KMS-11 (cell line): ENCODE measurements around the gene MYO7B.

Experiments used
- H2AFZ ChIP-seq: fragments of 200-600 bp; sonication (generic); 2 replicates; pipeline ENCODE4 v1.6.1; 2016; ENCODE audit warnings: antibody characterized with exemption, mixed run types, low read depth
- H3K27ac ChIP-seq: fragments of 200-600 bp; sonication (generic); 2 replicates; pipeline ENCODE4 v1.6.1; 2016; ENCODE audit warnings: mild to moderate bottlenecking, mixed run types
- H3K27me3 ChIP-seq: fragments of 200-600 bp; sonication (generic); 2 replicates; pipeline ENCODE4 v1.6.1; 2017; ENCODE audit warnings: mild to moderate bottlenecking, low read depth, mixed run types, moderate library complexity; ENCODE audit not compliant: insufficient read depth
- H3K36me3 ChIP-seq: fragments of 200-600 bp; sonication (generic); 2 replicates; pipeline ENCODE4 v1.6.1; 2017; ENCODE audit warnings: mild to moderate bottlenecking, mixed run types; ENCODE audit not compliant: insufficient read depth
- H3K4me1 ChIP-seq: fragments of 200-600 bp; sonication (generic); 2 replicates; pipeline ENCODE4 v1.6.1; 2016; ENCODE audit warnings: mild to moderate bottlenecking, low read depth, mixed run types; ENCODE audit not compliant: poor library complexity, severe bottlenecking
- H3K4me2 ChIP-seq: fragments of 200-600 bp; sonication (generic); 2 replicates; pipeline ENCODE4 v1.7.0; 2016; ENCODE audit warnings: mild to moderate bottlenecking, mixed run types
- H3K4me3 ChIP-seq: fragments of 200-600 bp; sonication (generic); IDR thresholded peaks from 2 replicates; pipeline ENCODE4 v1.6.1; 2017; ENCODE audit warnings: low read depth, low read length, mixed read lengths; ENCODE audit not compliant: insufficient read depth
- H3K79me2 ChIP-seq: fragments of 200-600 bp; sonication (generic); 2 replicates; pipeline ENCODE4 v1.6.1; 2016; ENCODE audit warnings: low read depth, mixed run types; ENCODE audit not compliant: insufficient read depth
- H3K9ac ChIP-seq: fragments of 200-600 bp; sonication (generic); 2 replicates; pipeline ENCODE4 v1.6.1; 2016; ENCODE audit warnings: mild to moderate bottlenecking, mixed run types
- H4K20me1 ChIP-seq: fragments of 200-600 bp; sonication (generic); 2 replicates; pipeline ENCODE4 v1.6.1; 2016; ENCODE audit warnings: mild to moderate bottlenecking, mixed run types; ENCODE audit not compliant: insufficient read depth
- CTCF ChIP-seq: fragments of 200-600 bp; sonication (generic); conservative IDR thresholded peaks from 2 replicates; pipeline ENCODE4 v1.6.1; 2017; ENCODE audit warnings: low read depth, mild to moderate bottlenecking, antibody characterized with exemption, low read length, moderate library complexity, mixed read lengths

Gene MYO7B

DNA sequence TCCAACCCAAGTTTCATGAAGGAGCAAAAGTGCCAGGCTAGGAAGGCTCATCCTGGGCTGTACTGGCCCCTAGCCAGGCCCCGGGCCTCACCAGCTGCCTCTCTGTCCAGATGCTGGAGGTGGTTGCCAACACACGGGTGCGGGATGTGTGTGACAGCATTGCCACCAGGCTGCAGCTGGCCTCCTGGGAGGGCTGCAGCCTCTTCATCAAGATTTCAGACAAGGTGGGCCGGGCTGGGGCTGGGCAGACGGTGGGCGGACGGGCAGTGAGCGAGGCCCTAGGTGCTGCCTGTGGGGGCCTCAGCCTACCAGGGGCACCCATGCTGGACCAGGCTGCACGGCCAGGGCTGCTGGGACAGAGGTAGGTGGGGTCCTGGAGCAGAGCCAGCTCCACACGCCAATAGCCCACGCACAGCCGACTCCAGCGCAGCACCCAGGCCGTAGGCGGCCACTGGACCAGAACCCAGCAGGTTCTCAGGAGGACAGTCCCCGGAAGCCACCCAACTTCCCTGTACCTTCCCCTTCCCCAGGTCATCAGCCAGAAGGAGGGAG lies 98.7 kb downstream of the MYO7B start:
- H3K4me3 ChIP-seq = no peak overlapping the region
- no peaks in the 10 kb centered on the region for H3K36me3 ChIP-seq
- no peak for TF ChIP-seq CTCF
- H3K9ac ChIP-seq = no peak overlapping the region
- H2AFZ ChIP-seq = no peak overlapping the region
- no peaks in the 10 kb centered on the region for H3K4me1 ChIP-seq
- no peaks in the 10 kb centered on the region for H4K20me1 ChIP-seq
- H3K27ac ChIP-seq = no peak overlapping the region
- no peaks in the 10 kb centered on the region for H3K27me3 ChIP-seq
- no peak overlapping the region for H3K4me2 ChIP-seq
- no peaks in the 10 kb centered on the region for H3K79me2 ChIP-seq

DNA sequence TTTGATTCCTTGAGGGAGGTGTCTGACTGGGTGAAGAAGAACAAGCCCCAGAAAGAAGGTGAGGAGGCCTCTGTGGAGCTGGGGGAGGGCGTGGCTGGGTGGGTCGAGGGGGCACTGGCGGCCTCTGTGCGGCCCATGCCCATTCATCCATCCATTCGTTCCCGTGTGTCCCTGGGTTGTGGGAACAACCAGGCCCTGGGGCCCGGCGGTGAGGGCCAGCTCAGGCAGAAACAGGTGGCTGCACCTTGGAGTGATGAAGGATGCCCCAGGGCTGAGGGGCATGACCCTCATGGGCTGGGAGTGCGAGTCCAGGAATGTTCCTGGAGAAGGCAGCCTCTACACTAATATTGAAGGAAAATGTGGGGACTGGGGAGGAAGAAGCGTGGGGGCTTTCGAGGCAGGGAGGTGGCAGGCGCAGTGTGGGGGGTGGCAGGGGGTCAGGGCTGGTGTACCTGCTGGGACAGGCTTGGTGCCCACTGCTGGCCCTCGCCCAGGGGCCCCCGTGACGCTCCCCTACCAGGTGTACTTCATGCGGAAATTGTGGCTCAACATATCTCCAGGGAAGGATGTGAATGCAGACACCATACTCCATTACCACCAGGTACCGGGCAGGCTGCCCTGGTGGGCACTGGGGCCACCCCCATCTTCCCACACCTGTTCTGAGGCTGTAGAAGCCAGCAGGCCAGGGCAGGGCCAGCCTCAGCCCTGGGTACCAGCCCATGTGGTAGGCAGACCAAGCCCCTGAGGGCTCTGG lies 99.3 kb downstream of the MYO7B start:
- TF ChIP-seq CTCF = no peak
- no peaks in the 10 kb centered on the region for H3K79me2 ChIP-seq
- H3K9ac ChIP-seq = no peak overlapping the region
- no peak overlapping the region for H3K4me3 ChIP-seq
- no peaks in the 10 kb centered on the region for H3K36me3 ChIP-seq
- no peak overlapping the region for H2AFZ ChIP-seq
- H3K27ac ChIP-seq = no peak overlapping the region
- H3K4me1 ChIP-seq = no peaks in the 10 kb centered on the region
- H3K27me3 ChIP-seq = no peaks in the 10 kb centered on the region
- no peaks in the 10 kb centered on the region for H4K20me1 ChIP-seq
- no peak overlapping the region for H3K4me2 ChIP-seq

GRCh38 chr2:127635380-127636237 lies 100.1 kb downstream of the MYO7B start:
- Histone ChIP-seq H4K20me1 (no peaks in the 10 kb centered on the region), H3K9ac (no peak overlapping the region), H3K36me3 (no peaks in the 10 kb centered on the region), H3K27ac (no peak overlapping the region), H3K4me1 (no peaks in the 10 kb centered on the region), H3K4me2 (no peak overlapping the region), H2AFZ (no peak overlapping the region), H3K79me2 (no peaks in the 10 kb centered on the region), H3K27me3 (no peaks in the 10 kb centered on the region), H3K4me3 (no peak overlapping the region)
- TF ChIP-seq CTCF = no peak

GRCh38 chr2:127636248-127637235 lies 101.1 kb downstream of the MYO7B start:
- Histone ChIP-seq H3K4me3 (no peak overlapping the region), H4K20me1 (no peaks in the 10 kb centered on the region), H3K79me2 (no peaks in the 10 kb centered on the region), H3K4me1 (no peaks in the 10 kb centered on the region), H3K9ac (no peak overlapping the region), H3K27ac (no peak overlapping the region), H3K4me2 (no peak overlapping the region), H3K36me3 (no peaks in the 10 kb centered on the region), H3K27me3 (no peaks in the 10 kb centered on the region), H2AFZ (no peak overlapping the region)
- no peak for TF ChIP-seq CTCF
